SK-N-SH (cell line): ENCODE measurements around the gene CSTB.

Experiments
- CTCF ChIP-seq: fragments of 200-600 bp; sonication (generic); IDR thresholded peaks from 2 replicates; pipeline ENCODE4 v1.6.1; 2017; ENCODE audit warnings: antibody characterized with exemption, mild to moderate bottlenecking, moderate library complexity
- EP300 ChIP-seq, 2 experiments: IDR thresholded peaks; 2 replicates each; pipeline versions ENCODE4 v1.4.0 to v1.6.1; 2012; ENCODE audit warnings: borderline replicate concordance in 1 of 2, low read depth in 1 of 2, low read length in 1 of 2
- ZBTB33 ChIP-seq: IDR thresholded peaks from 2 replicates; pipeline ENCODE4 v1.4.0; 2012; ENCODE audit warnings: low read depth, borderline replicate concordance

GRCh38 chr21:43751955-43752591, 24.0 kb downstream of the CSTB start:
- TF ChIP-seq CTCF (no peak), ZBTB33 (no peak), EP300 (IDR thresholded peaks at IDR 0.05; ENCODE audit: borderline replicate concordance in 1 of 2, low read depth in 1 of 2, low read length in 1 of 2) (no peak)
